HG03521 (cell line): ENCODE data around the gene ZGLP1.
"Not testable (repeated sequence)": the region's sequence is repeated elsewhere in the genome, so short reads cannot be mapped to it uniquely, and the experiment has no call there.

Experiments used
- ATAC-seq: cut with Tn5 transposase; IDR thresholded peaks from one replicate; pipeline ENCODE4 v1.9.1; 2021; ENCODE audit warnings: mild to moderate bottlenecking, moderate library complexity; ENCODE audit not compliant: unreplicated experiment

The ZGLP1 gene

DNA sequence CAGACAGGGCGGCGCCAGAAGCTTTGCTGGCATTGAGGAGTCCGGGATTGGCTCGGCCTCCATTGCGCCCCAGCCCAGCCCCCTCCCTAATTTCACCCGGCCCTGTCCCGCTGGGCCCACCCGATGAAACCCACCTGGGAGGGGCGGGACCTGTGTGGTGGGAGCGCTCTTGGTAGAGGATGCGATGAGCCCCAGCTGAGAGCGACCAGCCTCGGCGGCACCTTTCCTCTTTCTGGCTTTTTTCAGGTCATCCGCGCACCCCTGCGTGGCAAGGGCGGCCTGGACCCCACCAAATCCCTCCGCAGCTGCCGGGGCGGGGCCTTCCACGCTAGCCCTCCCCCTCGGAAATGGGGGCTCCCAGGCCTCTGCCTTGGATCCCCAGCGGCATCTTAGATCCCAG, at the start of gene ZGLP1:
Gene ZGLP1 (minus strand): TSS at position 393 of the 400 bp plus-strand sequence.
- no peak for ATAC-seq

DNA sequence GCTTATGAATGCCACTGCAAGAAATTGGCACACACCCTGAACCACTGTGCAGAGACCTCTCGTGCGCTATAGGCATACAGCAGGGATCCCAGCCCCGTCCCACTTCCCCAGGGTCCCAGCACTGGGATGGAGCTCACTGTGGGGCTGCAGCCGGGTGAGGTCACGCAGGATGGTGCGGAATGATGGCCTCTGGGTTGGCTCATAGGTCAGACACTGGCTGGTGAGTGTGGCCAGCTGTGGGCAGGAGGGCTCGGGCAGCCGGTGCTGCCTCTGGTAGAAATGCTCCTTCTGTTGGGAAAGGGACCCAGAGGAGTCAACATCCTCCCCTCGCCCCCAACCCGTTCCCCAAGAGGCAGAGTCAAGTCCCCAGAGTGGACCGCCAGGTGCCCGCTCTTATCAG, 46.8 kb upstream of the ZGLP1 start:
- no peak for ATAC-seq

DNA sequence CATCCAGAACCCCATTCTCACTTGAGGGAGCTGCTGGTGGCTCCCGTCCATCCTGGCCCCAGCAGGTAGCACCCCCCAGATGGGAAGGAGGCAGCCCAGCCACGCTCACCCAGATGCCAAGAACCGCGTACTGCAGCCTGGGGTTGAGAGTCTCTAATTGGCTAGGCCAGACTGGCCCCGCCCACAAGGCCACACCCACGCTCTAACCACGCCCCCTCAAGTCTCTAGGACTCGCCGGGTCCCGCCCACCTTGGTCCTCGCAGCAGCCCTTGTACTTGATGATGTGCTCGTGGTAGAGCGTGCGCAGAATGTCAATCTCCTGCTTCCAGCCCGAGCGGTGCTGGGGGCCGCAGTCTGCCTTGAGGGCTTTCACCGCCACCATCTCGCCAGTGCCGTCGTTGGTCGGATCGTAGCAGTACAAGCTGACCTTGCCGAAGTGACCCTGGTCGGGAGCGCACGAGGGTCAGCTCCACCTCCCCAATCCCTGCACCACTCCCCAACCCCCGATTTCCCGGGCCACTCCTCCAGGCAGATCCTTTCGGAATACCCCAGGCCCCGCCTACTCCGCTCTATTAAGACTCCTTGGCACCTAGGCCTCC, 44.3 kb upstream of the ZGLP1 start:
- no peak for ATAC-seq

DNA sequence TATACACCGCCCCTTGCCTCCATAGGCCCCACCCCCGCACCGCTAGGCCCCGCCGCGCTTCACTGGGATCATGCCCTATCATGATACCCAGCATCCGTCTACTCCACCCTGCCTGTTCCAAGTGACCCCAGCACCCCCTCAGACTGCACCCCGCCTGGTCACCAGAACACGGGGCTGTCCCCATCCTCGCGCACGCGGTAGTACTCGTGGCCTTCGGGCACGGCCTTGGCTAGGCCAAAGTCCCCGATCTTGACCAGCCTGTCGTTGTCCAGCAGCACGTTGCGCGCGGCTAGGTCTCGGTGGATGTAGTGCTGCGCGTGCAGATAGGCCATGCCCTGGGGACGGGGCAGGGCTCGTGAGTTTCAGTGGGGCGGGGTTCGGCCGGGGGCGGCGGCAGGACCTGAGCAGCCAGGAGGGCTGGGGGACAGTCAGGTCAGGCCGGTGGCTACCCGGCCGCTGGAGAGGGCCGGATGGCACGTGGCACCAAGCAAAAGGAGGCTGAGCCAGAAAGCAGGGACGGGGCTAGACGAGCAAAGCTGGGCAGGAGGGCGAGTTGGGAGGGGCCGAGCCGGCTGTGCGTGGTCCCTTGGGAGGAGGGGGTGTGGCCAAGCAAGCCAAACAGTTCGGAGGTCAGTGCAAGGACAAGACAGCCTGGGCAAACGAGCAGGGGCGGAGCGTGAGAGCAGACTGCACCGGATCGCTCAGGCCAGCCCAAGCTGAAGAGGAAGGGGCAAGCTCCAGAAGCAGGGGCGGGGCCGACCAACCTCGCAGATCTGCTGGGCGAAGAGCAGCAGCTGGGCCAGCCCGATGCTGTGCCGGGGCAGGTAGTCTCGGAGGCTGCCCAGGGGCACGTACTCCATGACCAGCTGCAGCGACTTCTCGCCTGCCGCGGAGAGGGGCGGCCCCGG, 43.4 kb upstream of the ZGLP1 start:
- ATAC-seq, result no peak

DNA sequence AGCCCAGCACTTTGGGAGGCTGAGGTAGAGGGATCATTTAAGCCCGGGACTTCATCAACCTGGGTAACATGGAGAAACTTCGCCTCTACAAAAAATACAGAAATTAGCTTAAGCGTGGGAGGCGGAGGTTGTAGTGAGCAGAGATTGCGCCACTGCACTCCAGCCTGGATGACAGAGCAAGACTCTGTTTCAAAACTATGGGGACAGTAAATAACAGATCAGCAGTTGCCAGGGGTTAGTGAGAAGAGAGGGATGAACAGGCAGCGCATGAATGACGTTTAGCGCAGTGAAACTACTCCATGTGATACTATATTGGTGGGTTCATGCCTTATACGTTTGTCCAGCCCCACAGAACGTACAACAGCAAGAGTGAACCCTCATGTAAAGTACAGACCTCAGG, 36.9 kb upstream of the ZGLP1 start:
- ATAC-seq, result no peak

DNA sequence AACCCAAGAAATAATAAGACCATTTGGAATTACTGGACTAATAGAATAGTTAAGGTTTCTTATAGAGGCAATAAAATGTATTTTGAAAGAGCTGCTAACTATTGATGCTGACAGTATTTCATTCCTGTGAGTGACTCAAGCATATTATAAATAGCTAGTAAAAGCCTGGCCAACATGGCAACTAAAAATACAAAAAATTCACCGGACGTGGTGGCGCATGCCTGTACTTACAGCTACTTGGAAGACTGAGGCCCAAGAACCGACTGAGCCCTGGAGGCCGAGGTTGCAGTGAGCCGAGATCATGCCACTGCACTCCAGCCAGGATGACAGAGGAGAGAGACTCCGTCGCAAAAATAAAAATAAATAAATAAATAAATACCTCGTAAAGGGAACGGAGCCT, 35.2 kb upstream of the ZGLP1 start:
- ATAC-seq, result no peak

DNA sequence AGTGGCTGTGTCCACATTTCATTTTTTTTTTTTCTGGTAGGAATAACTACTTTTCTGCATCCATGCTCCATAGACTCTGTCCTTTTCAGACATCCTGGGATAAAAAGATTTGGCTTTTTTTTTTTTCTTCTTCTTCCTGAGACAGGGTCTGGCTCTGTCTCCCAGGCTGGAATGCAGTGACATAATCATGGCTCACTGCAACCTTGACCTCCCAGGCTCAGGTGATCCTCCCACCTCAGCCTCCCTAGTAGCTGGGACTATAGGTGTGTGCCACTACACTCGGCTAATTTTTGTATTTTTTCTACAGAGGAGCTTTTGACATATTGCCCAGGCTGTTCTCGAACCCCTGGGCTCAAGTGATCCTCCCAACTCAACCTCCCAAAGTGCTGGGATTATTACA, 33.9 kb upstream of the ZGLP1 start:
- ATAC-seq, result no peak

DNA sequence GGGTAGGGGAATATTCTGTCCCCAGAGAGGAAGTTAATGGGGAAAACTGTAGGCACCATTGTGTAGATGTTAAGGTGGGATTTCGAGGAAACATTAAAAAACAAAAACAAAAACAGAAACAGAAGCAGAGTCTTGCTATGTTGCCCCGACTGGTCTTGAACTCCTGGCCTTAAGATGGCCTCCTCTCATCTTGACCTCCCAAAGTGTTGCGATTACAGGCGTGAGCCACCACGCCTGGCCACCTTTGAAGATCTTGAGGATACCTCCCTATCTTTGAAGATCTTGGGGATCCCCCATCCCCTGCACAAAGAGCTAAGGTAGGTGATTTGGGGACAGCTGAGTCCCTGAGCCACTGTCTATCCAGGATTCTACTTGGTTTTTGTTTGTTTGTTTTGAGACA, 30.4 kb upstream of the ZGLP1 start:
- no peak for ATAC-seq

DNA sequence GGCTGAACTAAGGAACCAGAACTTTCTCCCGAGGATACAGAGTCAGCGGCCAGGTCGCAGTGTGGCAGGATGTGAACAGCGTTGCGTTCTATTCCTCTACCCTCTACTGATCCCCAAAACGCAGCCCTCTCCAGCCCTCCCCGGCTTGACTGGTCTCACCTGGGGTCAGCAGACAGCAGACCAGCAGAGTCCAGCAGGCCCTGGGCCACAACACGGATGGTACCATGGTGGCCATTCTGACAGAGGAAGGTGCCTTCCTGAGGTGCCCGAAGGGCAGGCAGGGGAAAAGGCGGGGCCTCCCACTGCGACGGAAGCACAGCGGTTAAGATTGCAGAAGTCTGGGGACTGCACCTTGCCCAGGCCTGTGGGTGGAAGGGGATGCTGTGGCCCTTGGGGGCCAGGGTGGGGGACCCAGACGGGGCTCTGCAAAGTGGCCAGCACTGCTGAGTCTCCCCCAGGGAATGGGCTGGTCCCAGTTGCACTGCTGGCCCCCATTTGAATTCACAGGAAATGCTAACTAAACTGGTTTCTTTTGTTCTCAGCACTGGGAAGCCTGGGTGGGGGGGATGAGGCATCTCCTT, 29.9 kb upstream of the ZGLP1 start, which contains the start of gene ICAM3:
Gene ICAM3 (minus strand): TSS at position 245 of the 581 bp plus-strand sequence. CDS start 10 bp downstream, at position 235.
- no peak for ATAC-seq

DNA sequence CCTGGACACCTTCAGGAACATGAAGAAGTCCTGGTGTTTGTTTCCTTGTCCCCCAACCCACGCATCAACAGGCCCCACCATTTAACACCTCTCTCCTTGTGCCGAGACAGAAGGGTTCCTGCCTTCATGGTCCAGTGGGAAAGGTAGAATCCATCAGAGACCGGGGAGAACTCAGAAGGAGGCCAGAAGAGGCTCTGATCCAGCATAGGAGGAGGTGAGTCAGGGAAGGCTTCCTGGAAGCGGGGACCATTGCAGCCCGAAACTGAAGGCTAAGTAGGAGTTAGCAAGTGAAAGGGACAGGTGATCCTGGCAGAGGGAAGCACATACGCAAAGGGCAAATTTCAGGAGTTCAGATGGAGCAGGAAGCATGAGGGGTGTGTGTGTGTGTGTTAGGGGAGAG, 29.3 kb upstream of the ZGLP1 start:
- ATAC-seq, result no peak

DNA sequence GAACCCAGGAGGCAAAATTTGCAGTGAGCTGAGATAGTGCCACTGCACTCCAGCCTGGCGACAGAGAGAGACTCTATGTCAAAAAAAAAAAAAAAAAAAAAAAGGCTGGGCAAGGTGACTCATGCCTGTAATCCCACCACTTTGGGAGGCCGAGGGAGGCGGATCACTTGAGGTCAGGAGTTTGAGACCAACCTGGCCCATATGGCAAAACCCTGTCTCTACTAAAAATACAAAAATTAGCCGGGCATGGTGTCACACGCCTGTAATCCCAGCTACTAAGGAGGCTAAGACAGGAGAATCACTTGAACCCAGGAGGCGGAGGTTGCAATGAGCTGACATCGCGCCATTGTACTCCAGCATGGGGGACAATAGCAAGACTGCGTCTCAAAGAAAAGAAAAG, 27.1 kb upstream of the ZGLP1 start:
- not testable (repeated sequence) for ATAC-seq

DNA sequence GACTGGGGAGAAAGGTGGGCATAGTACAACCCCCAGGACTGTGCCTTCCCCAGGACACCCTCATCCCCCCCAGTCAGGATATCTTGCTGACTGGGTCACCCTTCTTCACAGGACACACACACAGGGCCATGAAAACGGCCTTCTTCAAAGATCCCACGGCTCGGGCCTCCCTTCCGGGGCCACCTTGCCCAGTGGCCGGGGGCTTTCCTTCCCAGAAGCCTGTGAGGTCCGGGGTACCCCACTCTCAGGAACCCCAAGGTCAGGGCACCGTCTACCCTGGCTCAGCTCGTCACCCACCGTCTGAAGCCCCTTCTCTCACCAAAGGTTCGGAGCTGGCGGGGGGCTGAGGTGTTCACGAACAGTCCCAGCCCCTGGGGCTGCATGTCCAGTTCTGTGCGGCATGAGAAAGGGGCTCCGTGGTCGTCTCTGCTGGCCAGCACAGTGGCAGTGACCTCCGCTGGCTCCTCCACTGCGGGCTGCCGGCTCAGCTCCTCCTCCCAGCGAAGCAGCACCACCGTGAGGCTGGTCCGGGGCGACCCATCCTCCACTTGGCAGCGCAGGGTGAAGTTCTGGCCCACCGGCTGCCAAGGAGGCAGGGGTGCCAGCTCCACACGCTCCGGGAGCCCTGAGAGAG, 25.9 kb upstream of the ZGLP1 start:
- ATAC-seq, result no peak

DNA sequence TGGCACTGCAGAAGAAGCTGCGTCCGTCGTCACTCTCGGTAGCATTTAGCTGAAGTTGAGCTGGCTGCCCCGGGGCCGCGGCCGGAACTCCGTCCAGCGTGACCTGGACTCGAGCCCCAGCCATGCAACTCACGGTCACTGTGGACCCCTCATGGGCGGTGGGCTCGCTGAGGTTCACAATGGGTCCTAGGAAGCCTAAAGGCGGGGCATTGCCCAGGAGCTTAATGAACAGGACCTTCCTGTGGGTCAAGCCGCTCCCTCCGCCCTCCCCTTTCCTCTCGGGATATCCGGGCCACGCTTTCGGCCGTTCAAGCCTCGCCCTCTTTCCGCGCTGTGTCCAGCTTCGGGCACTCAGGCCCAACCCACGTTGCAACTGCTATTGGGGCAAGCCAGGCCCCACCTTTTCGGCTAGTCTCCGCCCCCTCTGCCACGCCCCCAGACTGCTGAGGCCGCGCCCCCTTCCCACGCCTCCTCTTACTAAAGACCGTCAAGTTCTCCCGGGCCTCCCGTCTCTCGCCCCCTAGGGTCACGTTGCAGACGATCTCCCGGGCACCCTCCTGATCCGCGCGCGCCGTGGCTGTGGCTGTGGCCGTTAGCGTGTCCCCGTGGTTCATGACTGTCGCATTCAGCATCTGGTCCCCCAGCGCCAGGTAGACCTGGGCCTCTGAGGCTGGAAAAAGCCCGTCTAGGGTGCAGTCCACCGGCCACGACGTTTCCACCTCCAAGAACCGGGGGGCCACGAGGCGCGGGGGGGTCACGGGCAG, 25.2 kb upstream of the ZGLP1 start:
- ATAC-seq, result no peak

DNA sequence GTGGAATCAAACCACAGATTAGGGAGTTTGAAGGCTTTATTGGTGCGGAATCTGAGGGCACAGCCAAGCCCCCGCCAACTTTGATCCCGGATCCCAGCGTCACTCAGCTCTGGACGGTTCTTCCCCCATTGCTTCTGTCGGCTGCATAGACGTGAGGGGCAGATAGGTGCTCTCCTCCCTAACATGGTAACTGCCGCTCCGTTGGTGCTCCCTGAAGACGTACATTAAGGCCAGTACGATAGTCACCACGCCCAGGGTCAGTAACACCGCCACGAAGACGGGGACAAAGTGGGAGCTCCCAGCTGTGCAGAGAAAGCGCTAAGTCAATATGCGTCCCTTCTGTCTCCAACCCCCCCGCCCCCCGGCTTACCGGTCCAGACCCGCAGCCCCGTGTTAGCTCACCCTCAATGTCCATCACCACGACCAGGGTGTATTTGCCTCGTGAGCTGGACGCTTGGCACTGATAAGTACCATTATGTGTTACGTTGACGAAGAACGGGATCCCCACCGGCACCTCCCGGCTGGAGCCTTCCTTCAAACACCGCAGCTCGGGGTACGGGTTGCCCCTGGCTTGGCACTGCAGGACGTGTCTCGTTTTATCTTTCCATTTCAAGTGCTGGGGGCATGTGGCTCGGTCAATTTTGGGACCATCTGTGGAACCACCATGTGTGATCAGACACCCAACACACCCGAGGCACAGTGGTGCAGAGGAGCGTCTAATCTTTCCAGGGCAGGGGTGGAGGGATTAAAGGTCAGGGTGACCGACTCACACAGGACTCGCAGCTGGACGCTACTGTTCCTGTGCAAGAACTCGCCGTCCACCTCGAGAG, 24.4 kb upstream of the ZGLP1 start:
- no peak for ATAC-seq

DNA sequence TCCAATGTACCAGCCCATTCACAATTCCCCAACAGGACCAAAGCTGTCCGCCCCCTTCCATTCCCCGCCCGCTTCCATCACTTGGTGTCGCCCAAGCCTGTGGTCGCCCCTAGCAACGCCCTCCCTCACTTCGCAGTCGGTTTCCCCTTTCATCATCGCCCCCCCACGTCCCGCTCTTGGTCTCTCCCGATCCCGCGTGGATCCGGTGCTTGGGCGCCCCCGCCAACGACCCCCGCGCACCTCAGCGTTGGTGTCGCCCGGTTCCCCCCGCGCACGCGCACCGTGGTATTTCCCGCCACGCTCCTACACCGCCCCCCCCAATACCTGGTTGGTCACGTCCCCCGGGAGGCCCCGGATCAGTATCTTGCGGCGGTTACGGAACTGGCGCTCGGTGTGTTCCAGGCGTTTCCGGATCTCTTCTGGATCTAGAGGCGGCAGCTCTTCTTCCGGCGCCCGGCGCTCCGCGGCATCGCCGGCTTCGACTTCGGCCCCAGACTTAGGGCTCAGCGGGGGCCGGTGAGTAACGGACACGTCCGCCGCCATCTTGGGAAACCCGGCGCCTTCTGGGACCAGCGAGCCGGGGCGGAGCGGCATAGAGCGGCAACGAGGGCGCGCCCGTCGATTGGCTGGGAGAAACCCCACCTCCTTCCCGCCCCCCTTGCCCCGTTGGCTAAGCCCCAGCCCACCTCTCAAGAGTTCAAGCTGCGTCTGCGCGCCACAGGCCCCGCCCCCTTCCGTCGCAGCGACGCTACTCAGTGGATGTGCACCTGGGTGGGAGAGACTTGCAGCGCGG, 23.5 kb upstream of the ZGLP1 start, which contains the start of gene RAVER1:
Gene RAVER1 (minus strand): TSS at position 565 of the 793 bp plus-strand sequence. CDS start 22 bp downstream, at position 543.
- peak; percentile 82 for ATAC-seq

DNA sequence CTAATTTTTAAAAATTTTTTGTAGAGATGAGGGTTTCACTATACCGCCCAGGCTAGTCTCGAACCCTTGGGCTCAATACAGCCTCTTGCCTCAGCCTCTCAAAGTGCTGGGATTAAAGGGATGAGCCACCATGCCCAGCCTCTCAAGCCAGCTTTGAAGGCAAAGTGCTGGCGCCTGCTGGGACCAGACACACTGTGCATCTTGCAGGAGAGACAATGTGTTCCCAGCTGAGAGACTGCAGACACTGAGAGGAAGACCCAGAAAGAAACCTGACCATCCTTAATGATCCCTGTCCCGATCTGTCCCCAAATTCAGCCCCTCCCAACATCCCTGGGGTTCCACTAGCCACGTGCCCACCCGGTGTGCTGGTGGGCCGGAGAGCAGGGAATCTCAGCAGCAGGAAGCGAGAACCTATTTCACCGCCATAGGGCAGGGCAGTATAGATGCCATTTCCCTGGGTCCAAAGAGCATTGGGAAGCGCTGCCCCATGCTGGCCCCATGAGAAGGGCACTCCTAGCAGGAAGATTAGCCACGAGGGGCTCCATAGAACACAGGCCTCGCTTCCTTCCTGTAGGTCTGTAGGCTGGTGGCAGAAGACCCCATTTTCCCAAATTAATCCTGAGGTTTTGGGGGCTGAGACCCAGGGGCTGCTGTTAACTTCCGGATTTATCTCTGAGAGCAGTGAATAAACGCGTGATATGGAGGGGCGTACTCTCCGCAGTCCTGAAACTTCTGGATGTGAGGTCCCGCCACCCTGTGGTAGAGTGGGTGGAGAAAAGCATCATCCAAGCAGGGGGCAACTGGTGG, 22.7 kb upstream of the ZGLP1 start:
- ATAC-seq, result no peak

DNA sequence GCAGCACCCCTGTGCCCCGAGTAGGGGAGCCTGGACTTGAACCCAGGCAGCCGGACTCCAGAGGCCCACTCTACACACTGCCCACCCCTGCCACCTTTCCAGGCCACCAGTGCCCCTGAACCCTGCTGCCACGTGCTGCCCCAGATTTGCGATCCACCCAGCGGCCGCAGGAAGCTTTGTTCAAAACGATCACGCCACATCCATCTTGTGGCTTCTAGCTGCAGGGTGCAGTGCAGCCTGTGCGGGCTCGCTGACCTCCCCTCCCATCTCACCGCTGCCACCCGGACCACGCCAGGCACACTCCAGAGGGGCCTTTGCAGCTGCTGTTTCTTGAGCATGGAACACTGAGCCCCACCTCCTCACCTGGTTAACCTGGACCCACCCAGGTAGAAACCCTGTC, 19.9 kb upstream of the ZGLP1 start:
- no peak for ATAC-seq
